Measurements from ENCODE around the gene ASAP2.

DNA sequence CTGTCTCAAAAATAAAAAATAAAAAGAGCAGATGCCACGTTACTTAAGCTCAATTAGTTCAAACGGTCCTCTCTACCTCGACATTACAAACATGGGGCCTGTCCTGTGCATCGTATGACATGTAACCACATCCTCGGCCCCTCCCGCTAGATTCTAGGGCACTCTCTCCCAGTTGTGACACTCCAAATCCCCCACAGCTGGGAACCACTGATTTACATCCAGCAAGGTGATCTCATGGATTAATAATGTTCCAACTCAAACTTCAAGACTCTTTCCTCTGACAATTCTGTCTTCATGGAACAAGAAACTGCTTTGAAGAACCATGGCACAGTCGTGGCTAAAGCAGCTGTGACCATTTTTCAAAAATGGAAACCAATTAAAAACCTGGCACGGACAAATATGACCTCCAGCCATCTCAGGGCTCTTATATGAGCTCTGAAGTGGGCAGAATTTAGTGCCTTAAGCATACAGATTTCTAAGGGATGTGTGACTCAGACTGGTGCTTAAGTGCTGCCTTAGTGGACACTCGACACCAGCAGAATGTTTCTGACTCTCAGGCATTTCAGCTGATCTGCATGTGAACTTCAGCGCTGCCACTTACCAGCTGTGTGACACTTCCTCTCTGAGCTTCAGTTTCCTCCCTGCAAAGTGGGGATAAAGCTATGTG lies 31.7 kb upstream of the ASAP2 start:
- TF ChIP-seq CTCF (IDR thresholded peaks at IDR 0.05; ENCODE audit: poor library complexity, severe bottlenecking) (no peak), POLR2AphosphoS5 (IDR thresholded peaks at IDR 0.05) (no peak), MXI1 (conservative IDR thresholded peaks at IDR 0.05; ENCODE audit: poor library complexity, severe bottlenecking) (no peak)
